ENCODE measurements around the gene GDPD5.
A peak's percentile ranks its signal among the peaks of the same experiment; 100 is the strongest.

Gene GDPD5

DNA sequence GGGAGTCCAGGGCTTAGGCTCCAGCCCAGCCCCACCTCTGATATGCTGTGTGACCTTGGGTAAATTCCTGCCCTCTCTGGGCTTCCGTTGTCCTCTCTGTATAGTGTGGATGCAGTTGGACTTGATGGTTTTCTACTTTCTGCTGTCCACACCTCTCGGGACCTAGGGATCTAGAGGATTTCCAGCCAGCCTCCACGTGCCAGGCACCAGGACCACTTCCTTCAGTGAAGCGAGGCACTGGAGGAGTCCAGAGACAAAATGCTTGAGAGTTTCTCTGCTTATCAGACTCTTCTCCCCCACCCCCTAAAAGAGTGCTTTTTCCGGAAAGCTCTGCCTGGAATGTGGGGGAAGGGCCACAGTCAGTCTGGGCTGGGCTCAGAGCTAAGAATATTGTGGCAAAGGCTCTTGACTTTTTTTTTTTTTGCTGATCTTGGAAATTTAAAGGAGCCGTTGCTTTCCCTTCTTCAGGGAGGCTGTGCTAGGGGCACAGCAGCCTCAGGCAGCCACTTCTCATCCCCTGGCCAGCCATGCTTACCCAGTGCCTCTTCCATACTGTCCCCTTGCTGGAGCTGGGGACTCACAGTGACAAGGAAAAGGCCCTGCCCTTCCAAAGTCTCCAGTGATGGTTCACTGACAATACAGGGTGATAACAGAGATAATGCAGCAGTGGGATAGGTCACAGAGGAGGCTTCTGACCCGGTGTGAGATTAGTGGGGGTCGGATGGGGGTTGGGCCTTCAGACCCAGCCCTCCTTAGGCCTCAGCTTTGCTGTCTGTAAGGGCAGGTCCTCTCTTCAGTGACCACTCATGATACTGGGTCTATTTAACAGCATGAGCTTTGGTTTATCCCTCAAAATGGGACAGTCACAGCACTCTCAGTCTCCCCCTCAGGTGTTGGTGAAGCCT, 33.5 kb upstream of the GDPD5 start:
- ATAC-seq = peak; percentile 6
- TF ChIP-seq, protein P1, sequence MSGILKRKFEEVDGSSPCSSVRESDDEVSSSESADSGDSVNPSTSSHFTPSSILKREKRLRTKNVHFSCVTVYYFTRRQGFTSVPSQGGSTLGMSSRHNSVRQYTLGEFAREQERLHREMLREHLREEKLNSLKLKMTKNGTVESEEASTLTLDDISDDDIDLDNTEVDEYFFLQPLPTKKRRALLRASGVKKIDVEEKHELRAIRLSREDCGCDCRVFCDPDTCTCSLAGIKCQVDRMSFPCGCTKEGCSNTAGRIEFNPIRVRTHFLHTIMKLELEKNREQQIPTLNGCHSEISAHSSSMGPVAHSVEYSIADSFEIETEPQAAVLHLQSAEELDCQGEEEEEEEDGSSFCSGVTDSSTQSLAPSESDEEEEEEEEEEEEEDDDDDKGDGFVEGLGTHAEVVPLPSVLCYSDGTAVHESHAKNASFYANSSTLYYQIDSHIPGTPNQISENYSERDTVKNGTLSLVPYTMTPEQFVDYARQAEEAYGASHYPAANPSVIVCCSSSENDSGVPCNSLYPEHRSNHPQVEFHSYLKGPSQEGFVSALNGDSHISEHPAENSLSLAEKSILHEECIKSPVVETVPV (CRISPR knock-in tag; IDR thresholded peaks at IDR 0.05) = no peak
- TF ChIP-seq, protein P2, sequence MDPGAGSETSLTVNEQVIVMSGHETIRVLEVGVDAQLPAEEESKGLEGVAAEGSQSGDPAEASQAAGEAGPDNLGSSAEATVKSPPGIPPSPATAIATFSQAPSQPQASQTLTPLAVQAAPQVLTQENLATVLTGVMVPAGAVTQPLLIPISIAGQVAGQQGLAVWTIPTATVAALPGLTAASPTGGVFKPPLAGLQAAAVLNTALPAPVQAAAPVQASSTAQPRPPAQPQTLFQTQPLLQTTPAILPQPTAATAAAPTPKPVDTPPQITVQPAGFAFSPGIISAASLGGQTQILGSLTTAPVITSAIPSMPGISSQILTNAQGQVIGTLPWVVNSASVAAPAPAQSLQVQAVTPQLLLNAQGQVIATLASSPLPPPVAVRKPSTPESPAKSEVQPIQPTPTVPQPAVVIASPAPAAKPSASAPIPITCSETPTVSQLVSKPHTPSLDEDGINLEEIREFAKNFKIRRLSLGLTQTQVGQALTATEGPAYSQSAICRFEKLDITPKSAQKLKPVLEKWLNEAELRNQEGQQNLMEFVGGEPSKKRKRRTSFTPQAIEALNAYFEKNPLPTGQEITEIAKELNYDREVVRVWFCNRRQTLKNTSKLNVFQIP (CRISPR knock-in tag; IDR thresholded peaks at IDR 0.05; ENCODE audit: borderline replicate concordance, low read depth) = no peak
- TF ChIP-seq ARNTL (CRISPR knock-in tag; IDR thresholded peaks at IDR 0.05; ENCODE audit: borderline replicate concordance, low read depth) = no peak
- no peak for TF ChIP-seq RARB (CRISPR knock-in tag; IDR thresholded peaks at IDR 0.05)
- no peak for TF ChIP-seq TCF4 (CRISPR knock-in tag; IDR thresholded peaks at IDR 0.05; ENCODE audit: borderline replicate concordance)

DNA sequence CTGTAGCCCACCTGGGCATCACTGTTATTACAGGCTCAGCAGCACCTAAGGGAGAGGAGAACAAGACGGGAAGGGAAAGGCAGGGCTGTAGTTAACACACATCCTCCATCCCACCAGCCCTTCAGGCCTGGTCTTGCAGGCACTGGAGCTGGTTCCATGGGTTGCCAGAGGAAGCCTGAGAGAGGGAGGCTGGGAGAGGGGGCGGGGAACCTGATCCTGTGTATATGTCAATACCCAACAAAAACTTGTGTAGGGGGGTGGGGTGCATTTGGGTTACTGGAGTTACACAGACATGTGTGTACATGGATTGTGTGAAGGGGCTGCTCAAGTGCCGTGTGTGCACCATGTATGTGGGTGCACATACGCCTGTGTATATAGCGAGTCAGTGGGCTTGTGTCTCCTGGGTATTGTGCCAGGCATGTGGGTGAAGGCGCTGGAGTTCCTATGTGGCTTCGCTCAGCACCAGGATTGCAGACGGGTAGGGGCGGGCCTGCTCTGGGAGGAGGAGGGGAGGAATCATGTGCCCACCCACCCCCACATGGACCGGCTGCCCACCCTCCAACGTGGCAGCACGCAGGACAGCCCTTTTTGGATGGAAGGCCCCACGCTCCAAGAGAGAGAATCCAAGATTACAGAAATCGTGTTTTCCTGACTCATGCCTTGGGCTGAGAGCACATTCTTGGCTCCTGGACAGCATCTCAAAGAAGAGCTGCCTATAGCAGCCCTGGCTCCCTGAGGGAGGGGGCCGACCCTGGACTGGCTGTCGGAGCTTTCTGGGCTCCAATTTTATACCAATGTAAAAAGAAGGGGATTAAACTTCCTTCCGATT, 32.1 kb upstream of the GDPD5 start:
- no peak for TF ChIP-seq ZNF70 (CRISPR knock-in tag; IDR thresholded peaks at IDR 0.05)
- TF ChIP-seq ESRRG (CRISPR knock-in tag; IDR thresholded peaks at IDR 0.05) = no peak
- no peak for TF ChIP-seq BACH2 (CRISPR knock-in tag; IDR thresholded peaks at IDR 0.05; ENCODE audit: borderline replicate concordance)
- TF ChIP-seq, protein P2 (CRISPR knock-in tag; IDR thresholded peaks at IDR 0.05; ENCODE audit: borderline replicate concordance, low read depth) = no peak
- TF ChIP-seq RARB (CRISPR knock-in tag; IDR thresholded peaks at IDR 0.05) = no peak
- no peak for TF ChIP-seq OSR1 (CRISPR knock-in tag; IDR thresholded peaks at IDR 0.05)
- no peak for TF ChIP-seq GLIS3 (CRISPR knock-in tag; IDR thresholded peaks at IDR 0.05)
- TF ChIP-seq, protein P3, sequence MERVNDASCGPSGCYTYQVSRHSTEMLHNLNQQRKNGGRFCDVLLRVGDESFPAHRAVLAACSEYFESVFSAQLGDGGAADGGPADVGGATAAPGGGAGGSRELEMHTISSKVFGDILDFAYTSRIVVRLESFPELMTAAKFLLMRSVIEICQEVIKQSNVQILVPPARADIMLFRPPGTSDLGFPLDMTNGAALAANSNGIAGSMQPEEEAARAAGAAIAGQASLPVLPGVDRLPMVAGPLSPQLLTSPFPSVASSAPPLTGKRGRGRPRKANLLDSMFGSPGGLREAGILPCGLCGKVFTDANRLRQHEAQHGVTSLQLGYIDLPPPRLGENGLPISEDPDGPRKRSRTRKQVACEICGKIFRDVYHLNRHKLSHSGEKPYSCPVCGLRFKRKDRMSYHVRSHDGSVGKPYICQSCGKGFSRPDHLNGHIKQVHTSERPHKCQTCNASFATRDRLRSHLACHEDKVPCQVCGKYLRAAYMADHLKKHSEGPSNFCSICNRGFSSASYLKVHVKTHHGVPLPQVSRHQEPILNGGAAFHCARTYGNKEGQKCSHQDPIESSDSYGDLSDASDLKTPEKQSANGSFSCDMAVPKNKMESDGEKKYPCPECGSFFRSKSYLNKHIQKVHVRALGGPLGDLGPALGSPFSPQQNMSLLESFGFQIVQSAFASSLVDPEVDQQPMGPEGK (CRISPR knock-in tag; IDR thresholded peaks at IDR 0.05; ENCODE audit: borderline replicate concordance) = no peak
- TF ChIP-seq, protein P4, sequence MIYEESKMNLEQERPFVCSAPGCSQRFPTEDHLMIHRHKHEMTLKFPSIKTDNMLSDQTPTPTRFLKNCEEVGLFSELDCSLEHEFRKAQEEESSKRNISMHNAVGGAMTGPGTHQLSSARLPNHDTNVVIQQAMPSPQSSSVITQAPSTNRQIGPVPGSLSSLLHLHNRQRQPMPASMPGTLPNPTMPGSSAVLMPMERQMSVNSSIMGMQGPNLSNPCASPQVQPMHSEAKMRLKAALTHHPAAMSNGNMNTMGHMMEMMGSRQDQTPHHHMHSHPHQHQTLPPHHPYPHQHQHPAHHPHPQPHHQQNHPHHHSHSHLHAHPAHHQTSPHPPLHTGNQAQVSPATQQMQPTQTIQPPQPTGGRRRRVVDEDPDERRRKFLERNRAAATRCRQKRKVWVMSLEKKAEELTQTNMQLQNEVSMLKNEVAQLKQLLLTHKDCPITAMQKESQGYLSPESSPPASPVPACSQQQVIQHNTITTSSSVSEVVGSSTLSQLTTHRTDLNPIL (CRISPR knock-in tag; IDR thresholded peaks at IDR 0.05; ENCODE audit: low read depth) = no peak
- TF ChIP-seq ZNF8 (CRISPR knock-in tag; IDR thresholded peaks at IDR 0.05) = no peak
- TF ChIP-seq, protein P5, sequence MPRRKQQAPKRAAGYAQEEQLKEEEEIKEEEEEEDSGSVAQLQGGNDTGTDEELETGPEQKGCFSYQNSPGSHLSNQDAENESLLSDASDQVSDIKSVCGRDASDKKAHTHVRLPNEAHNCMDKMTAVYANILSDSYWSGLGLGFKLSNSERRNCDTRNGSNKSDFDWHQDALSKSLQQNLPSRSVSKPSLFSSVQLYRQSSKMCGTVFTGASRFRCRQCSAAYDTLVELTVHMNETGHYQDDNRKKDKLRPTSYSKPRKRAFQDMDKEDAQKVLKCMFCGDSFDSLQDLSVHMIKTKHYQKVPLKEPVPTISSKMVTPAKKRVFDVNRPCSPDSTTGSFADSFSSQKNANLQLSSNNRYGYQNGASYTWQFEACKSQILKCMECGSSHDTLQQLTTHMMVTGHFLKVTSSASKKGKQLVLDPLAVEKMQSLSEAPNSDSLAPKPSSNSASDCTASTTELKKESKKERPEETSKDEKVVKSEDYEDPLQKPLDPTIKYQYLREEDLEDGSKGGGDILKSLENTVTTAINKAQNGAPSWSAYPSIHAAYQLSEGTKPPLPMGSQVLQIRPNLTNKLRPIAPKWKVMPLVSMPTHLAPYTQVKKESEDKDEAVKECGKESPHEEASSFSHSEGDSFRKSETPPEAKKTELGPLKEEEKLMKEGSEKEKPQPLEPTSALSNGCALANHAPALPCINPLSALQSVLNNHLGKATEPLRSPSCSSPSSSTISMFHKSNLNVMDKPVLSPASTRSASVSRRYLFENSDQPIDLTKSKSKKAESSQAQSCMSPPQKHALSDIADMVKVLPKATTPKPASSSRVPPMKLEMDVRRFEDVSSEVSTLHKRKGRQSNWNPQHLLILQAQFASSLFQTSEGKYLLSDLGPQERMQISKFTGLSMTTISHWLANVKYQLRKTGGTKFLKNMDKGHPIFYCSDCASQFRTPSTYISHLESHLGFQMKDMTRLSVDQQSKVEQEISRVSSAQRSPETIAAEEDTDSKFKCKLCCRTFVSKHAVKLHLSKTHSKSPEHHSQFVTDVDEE (CRISPR knock-in tag; IDR thresholded peaks at IDR 0.05) = no peak
- ATAC-seq = peak; percentile 60

DNA sequence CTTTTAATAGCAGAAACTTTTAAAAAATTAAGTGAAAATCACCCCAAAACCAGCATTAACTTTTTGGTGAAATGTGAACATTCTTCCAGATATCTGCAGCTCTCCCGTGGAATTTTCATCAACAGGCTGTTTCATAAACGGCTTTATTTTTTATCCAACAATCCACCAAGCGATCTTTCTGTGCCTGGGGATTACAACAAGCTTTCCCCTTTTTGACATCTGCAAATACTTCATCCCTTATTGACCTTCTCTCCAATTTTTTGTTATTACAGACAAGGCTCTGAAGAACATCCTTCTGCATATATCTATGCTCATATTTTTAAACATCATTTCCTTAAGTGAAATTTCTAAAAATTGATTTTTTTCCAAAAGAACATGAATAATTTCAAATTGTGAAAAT, 30.5 kb upstream of the GDPD5 start:
- ATAC-seq = no peak
- no peak for TF ChIP-seq ZFP3 (CRISPR knock-in tag; IDR thresholded peaks at IDR 0.05)
- no peak for TF ChIP-seq GLIS3 (CRISPR knock-in tag; IDR thresholded peaks at IDR 0.05)
- no peak for TF ChIP-seq SNAI2 (CRISPR knock-in tag; IDR thresholded peaks at IDR 0.05)
- TF ChIP-seq ZFP30 (CRISPR knock-in tag; IDR thresholded peaks at IDR 0.05) = no peak
- TF ChIP-seq RARB (CRISPR knock-in tag; IDR thresholded peaks at IDR 0.05) = no peak
- no peak for TF ChIP-seq BACH2 (CRISPR knock-in tag; IDR thresholded peaks at IDR 0.05; ENCODE audit: borderline replicate concordance)
- no peak for TF ChIP-seq ESRRG (CRISPR knock-in tag; IDR thresholded peaks at IDR 0.05)
- no peak for TF ChIP-seq ZNF70 (CRISPR knock-in tag; IDR thresholded peaks at IDR 0.05)
- TF ChIP-seq ZNF565 (CRISPR knock-in tag; conservative IDR thresholded peaks at IDR 0.05; ENCODE audit: low read depth) = no peak
- TF ChIP-seq ZNF8 (CRISPR knock-in tag; IDR thresholded peaks at IDR 0.05) = no peak
- no peak for TF ChIP-seq PPARA (CRISPR knock-in tag; IDR thresholded peaks at IDR 0.05; ENCODE audit: borderline replicate concordance)
- no peak for TF ChIP-seq ARNTL (CRISPR knock-in tag; IDR thresholded peaks at IDR 0.05; ENCODE audit: borderline replicate concordance, low read depth)
